ENCODE results near the gene CREB3.

CREB3 gene

GRCh38 chr9:35700942-35701341, 31.5 kb upstream of the CREB3 start:
- DNase-seq (ENCODE audit: low read depth in 1 of 2, low spot score in 1 of 2): no peak

- no peak for DNase-seq (ENCODE audit: low read depth in 1 of 2, low spot score in 1 of 2)
Measured at GRCh38 chr9:35702696-35703095, 29.8 kb upstream of the CREB3 start.

- DNase-seq (ENCODE audit: low read depth in 1 of 2, low spot score in 1 of 2): no peak
Measured at GRCh38 chr9:35703906-35704672, 28.4 kb upstream of the CREB3 start.

GRCh38 chr9:35705372-35705771, 27.1 kb upstream of the CREB3 start:
- no peak for DNase-seq (ENCODE audit: low read depth in 1 of 2, low spot score in 1 of 2)

- no peak for DNase-seq (ENCODE audit: low read depth in 1 of 2, low spot score in 1 of 2)
Measured at GRCh38 chr9:35705836-35706430, 26.5 kb upstream of the CREB3 start.

GRCh38 chr9:35706951-35707350, 25.5 kb upstream of the CREB3 start:
- DNase-seq (ENCODE audit: low read depth in 1 of 2, low spot score in 1 of 2): no peak

- DNase-seq (ENCODE audit: low read depth in 1 of 2, low spot score in 1 of 2): no peak
Measured at GRCh38 chr9:35708146-35708545, 24.3 kb upstream of the CREB3 start.

- no peak for DNase-seq (ENCODE audit: low read depth in 1 of 2, low spot score in 1 of 2)
Measured at GRCh38 chr9:35710818-35711500, 21.5 kb upstream of the CREB3 start.

- no peak for DNase-seq (ENCODE audit: low read depth in 1 of 2, low spot score in 1 of 2)
Measured at GRCh38 chr9:35711501-35712428, 20.7 kb upstream of the CREB3 start.

GRCh38 chr9:35712762-35713400, 19.6 kb upstream of the CREB3 start:
- DNase-seq (ENCODE audit: low read depth in 1 of 2, low spot score in 1 of 2): no peak

GRCh38 chr9:35713578-35713977, 18.9 kb upstream of the CREB3 start:
- DNase-seq (ENCODE audit: low read depth in 1 of 2, low spot score in 1 of 2): no peak

- DNase-seq (ENCODE audit: low read depth in 1 of 2, low spot score in 1 of 2): no peak
Measured at GRCh38 chr9:35714123-35714522, 18.3 kb upstream of the CREB3 start.

- DNase-seq (ENCODE audit: low read depth in 1 of 2, low spot score in 1 of 2): no peak
Measured at GRCh38 chr9:35714579-35715252, 17.8 kb upstream of the CREB3 start.

GRCh38 chr9:35716230-35716629, 16.2 kb upstream of the CREB3 start:
- no peak for DNase-seq (ENCODE audit: low read depth in 1 of 2, low spot score in 1 of 2)

- DNase-seq (ENCODE audit: low read depth in 1 of 2, low spot score in 1 of 2): no peak
Measured at GRCh38 chr9:35717132-35717870, 15.2 kb upstream of the CREB3 start.

GRCh38 chr9:35718721-35719511, 13.6 kb upstream of the CREB3 start:
- DNase-seq (ENCODE audit: low read depth in 1 of 2, low spot score in 1 of 2): no peak

GRCh38 chr9:35719546-35719945, 12.9 kb upstream of the CREB3 start:
- no peak for DNase-seq (ENCODE audit: low read depth in 1 of 2, low spot score in 1 of 2)

GRCh38 chr9:35723426-35723825, 9.0 kb upstream of the CREB3 start:
- no peak for DNase-seq (ENCODE audit: low read depth in 1 of 2, low spot score in 1 of 2)

GRCh38 chr9:35723908-35724307, 8.6 kb upstream of the CREB3 start:
- DNase-seq (ENCODE audit: low read depth in 1 of 2, low spot score in 1 of 2): no peak

All from activated CD4-positive, alpha-beta T cell treated with anti-CD3 and anti-CD28 coated beads, Interleukin-2, amount 50 U/mL, for 24 hours (primary cell).